Skin of body (tissue), 2 donors: Measurements from ENCODE around the gene LRIT1. TPM values are rescaled to one million over a fixed set of nuclear protein-coding genes. Genes with fewer than 3 reads are reported as not detected.
"Not testable (repeated sequence)": the region's sequence is repeated elsewhere in the genome, so short reads cannot be mapped to it uniquely, and the experiment has no call there.

Source experiments
- DNase-seq: peaks from one replicate; lab custom pipeline; 2025; lab: John Stamatoyannopoulos, UW
- total RNA-seq: library from RNA; depleted of rRNA; stranded (reverse); fragments of >200 nt; gene quantifications from one replicate; pipeline ENCODE4 v1.2.3, GENCODE V29; 2014

Gene LRIT1, protein sequence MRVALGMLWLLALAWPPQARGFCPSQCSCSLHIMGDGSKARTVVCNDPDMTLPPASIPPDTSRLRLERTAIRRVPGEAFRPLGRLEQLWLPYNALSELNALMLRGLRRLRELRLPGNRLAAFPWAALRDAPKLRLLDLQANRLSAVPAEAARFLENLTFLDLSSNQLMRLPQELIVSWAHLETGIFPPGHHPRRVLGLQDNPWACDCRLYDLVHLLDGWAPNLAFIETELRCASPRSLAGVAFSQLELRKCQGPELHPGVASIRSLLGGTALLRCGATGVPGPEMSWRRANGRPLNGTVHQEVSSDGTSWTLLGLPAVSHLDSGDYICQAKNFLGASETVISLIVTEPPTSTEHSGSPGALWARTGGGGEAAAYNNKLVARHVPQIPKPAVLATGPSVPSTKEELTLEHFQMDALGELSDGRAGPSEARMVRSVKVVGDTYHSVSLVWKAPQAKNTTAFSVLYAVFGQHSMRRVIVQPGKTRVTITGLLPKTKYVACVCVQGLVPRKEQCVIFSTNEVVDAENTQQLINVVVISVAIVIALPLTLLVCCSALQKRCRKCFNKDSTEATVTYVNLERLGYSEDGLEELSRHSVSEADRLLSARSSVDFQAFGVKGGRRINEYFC
- not detected for total RNA-seq

DNA sequence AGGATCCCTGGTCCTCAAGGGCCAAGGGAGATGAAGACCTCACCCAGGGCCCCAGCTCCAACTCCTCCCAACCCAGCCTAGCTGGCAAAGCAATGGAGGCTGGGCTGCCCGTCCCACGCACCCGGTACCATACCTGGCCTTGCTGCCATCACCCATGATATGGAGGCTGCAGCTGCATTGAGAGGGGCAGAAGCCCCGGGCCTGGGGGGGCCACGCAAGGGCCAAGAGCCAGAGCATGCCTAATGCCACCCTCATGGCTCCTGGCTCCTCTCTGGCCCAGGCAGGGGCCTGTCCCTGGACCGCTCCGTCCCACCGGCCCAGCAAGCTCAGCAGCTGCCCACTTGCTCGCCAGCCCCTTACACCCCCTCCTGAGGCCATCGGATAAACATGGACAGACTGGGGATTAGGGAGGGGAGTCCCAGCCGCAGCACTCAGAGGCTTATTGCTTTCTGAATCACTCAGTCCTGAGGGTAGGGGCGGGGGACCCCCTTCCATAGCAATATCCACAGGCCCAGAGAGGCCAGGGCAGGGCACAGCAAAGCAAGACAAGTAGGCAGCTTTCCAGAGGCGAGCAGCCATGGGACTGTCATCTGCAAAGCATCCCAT, at the start of gene LRIT1:
LRIT1 (minus strand) TSS at position 362 of the 606 bp plus-strand sequence; CDS start at position 255, 107 bp downstream.
- no peak for DNase-seq

DNA sequence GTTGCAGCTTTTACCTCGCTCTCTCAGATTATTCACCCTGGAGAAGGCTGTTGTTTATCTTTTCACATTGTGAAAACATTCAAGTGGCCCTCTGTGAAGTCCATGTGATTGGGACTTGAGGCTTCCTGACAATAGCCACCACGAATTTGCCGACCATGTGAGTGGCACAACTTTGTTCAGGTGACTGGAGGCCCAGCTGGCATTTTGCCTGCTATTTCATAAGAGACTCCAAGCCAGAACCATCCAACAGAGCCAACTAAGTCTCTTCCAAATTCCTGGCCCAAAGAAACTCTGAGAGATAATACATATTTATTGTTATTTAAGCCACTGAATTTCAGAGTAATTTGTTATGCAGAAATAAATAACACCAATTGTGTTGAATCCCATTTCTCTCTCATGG, 48.9 kb upstream of the LRIT1 start:
- no peak for DNase-seq

DNA sequence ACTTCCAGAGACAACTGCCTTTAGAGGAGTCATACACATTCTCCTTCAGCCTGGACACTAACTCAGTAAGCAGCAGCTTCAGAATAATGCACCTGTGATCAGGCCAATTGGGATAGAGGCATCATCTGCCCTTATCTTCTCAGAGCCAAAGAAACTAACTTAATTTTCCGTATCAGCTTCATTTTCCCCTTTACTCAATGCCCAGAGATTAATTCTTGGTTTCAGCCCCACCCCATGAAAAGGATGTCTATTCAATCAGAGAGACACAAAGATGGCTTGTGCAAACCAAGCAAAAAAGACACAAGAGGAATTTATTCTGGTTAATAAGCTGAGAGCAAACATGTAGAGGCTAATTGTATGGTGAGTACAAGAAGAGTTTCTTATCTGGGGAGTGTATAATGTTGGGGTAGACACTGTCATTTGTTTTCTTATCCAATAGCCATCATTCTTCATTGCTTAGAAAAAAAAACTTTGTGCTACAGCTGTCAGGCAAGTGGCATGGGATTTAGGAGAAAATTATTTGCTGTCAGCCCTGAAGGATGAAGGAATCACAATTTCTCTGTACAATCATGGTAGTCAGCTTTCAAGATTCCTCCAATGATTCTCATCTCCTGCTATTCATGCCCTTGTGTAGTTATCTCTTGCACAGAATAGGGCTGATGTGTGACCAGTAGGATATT, 48.3 kb upstream of the LRIT1 start:
- no peak for DNase-seq

DNA sequence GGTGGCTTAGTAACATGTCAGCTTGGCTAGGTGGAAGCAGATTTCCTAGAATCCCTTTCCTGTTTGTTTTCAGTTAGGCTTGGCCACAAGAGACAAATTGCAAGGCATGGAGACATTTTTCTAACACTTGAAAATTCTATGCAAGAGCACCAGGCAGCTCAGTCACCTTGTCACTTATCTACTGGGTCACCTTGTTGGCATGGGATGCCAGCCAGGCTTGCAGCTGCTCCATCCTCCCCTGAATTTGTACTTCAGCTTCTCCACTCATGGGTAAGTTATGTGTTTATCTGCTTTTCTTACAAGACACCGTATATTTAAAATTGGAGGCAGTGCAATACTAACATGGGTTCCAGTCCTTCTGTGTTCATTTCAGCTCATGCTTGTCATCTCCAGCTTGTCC, 46.8 kb upstream of the LRIT1 start:
- no peak for DNase-seq

DNA sequence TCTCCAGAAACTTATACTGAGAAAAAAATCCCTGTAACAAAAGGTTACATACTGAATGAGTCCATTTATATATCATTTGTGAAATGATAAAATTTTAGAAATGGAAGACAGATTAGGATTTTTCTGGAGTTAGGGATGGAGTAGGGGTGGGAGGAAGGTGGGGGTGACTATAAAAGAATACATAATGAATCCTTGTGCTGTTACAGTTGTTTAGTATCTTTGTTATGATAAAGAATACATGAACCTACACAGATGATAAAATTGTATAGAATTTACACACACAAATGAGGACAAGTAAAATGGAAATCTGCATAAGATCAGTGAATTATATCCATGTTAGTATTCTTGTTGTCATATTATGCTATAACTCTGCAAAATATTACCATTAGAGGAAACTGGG, 45.3 kb upstream of the LRIT1 start:
- DNase-seq: no peak

DNA sequence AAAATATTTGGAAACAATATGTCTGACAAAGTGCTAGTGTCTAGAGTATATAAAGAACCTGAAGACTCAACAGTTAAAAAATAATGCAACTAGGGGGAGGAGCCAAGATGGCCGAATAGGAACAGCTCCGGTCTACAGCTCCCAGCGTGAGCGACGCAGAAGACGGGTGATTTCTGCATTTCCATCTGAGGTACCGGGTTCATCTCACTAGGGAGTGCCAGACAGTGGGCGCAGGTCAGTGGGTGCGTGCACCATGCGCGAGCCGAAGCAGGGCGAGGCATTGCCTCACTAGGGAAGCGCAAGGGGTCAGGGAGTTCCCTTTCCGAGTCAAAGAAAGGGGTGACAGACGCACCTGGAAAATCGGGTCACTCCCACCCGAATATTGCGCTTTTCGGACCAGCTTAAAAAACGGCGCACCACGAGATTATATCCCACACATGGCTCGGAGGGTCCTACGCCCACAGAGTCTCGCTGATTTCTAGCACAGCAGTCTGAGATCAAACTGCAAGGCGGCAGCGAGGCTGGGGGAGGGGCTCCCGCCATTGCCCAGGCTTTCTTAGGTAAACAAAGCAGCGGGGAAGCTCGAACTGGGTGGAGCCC, 38.6 kb upstream of the LRIT1 start:
- not testable (repeated sequence) for DNase-seq

DNA sequence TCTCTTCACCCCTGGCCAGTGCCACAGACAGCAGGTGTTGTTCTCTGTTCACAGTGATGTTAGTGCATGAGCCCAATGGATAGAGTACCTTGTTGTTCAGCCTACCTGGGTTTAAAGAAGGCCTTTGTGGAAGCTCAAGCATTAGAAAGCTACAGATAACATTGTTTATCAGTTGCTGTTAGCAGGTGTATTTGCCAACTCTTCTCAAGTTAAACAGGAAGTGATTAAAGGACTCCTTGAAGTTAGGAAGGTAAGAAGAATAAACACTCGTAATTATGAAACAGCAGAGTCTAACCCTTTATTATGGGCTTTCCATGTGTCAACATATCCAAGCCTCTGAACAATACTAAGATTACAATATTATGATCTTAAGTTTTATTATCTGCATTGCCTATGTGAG, 29.4 kb upstream of the LRIT1 start:
- no peak for DNase-seq

DNA sequence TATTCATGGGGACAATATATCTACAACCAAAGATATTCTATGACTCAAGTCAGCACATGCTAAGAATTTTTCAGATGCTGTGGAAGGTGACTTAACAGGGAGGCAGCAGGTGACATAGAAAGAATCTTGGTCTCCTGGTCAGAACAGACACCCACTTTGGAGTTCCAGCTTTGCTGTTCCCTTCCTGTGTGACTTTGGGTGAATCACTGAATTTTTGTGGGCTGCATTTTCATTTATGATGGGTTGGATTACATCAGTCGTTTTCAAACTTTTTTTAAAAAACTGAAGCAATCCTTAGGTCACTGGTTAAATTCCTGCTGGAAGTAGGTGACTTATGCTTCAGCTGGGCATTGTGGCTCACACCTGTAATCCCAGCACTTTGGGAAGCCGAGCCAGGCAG, 28.4 kb upstream of the LRIT1 start:
- no peak for DNase-seq

DNA sequence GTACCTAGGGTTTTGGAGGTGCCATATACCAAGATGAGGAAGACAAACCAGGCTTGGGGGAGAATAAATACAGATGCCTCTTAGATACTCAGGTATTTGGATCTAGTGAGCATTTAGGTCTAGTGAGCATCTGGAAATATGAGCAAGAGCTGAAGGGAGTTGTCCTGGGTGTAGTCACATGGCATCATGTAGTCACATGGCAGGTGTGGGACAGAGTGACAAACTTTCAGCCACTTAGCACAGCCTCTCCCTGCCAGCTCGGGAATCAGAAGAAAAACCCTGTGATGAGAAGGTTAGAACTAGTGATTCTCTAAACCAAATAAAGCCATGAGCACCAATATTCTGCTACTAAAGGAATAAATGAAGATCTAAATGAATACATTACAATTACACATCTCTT, 27.8 kb upstream of the LRIT1 start:
- no peak for DNase-seq

DNA sequence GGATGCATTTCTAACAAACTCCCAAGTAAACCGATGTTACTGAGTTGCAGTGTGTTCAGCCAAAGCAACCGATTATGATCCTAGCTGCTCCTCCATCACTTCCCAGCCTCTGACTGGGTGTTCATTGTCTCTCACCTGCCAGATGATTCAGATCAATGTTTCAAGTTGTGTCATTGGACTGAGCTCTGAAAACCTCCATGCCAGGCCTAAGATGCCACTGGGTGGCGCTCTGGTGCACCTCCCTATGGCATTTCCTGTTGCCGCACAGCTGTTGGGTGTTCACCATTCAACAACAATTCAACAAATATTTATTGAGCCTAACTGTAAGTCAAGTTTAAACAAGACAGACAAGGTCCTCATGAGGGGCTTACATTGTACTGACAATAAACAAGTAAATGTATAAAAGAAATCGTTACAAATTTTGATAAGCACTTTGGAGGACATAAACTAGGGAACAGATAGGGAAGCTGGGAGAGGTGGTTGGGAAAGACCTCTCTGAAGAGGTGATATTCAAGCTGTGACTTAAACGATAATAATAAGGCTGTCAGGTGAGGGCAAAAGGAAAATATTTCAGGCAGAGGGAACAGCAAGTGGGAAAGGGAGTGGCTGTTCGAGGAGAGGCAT, 26.3 kb upstream of the LRIT1 start:
- DNase-seq: no peak

DNA sequence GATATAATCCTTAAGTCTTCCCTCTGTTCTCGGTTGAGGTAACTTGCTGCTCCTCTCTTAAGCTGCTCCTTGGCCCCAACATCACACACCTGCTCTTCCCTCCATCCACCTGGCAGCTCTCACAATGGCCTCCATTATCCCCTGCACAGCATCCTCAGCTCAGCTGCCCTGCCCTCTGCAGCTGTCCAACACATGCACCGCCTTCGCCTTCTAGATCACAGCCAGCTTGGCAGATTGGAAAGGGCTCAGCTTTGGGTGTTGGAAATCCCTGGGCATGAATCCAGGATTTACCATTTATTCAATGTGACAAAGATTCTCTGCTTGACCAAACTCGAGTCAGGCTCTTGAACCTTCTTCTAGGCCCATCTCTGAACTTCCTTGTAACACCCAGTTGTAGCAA, 24.1 kb upstream of the LRIT1 start:
- no peak for DNase-seq

DNA sequence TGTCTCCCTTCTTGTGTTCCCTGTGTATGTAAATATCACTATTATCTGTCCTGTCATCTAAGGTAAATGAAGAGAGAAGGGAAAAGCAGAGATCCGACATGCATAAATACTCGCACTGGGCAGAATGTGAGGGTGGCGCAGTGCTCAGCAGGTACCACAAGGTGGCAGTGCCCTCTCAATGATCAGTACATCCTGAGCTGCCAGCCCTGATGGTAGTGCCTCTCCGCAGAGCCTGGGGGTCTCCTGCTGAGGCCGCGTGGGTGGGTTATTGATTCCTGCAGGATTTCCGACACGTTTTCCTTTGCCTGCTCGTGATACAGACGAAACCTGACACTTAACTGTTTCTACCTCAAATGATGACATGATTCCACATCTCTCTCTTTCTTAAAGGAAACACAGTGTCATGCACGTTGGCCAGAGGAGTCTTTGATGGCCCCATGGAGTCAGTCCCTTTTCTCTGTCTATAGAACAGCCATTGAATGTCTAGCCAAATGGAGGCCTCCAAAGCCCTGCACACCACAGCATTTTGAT, 23.3 kb upstream of the LRIT1 start:
- peak; percentile 29 for DNase-seq

DNA sequence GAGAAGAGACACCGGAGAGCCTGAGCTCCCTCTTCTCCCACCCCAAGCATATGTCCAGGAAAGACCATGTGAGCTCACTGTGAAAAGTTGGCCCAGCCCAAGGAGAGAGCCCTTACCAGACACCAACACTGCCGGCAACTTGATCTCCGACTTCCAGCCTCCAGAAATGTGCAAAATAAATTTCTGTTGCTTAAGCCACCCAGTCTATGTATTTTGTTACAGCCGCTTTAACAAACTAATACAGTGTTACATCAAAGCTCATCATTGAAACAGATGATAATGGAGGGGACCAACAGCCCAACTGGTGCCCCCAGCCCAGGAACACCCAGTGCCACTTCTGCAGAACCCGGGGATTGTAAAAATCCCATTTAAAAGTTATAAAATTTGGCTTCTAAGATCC, 22.4 kb upstream of the LRIT1 start:
- no peak for DNase-seq

DNA sequence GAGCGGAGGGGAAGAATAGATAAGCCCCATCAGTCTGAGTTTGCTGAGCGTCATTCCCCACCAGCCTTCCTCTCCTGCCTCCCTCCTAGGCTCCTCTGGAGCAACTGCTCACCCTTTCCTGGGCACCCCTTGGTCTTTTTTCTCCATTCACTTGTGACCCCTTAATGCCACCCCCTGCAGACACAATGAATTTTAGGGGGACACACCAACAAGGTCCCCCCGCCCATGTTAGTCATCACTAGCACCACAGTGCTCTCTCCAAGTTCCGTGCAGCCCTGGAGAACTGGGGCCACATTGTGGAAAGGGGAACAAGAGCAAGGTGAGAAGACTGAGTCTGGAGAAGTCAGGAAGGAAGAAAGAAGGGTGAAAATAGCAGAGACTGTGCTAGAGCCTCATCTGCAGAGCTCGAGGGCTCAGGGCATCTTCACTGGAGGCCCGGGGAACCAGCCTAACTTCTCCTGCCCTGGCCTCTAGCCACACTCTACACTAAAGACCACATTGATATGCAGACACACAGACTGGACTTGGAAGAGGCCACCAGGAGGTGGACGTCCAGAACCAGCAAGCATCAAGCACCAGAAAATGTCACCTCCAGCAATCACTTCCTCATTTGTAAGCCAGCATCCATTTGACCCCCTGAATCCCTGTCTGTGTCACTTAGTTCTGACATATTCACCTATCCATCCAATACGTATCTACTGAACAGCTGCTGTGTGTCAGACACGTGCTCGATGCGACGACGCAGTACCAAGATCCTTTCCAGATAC, 21.0 kb upstream of the LRIT1 start:
- no peak for DNase-seq

DNA sequence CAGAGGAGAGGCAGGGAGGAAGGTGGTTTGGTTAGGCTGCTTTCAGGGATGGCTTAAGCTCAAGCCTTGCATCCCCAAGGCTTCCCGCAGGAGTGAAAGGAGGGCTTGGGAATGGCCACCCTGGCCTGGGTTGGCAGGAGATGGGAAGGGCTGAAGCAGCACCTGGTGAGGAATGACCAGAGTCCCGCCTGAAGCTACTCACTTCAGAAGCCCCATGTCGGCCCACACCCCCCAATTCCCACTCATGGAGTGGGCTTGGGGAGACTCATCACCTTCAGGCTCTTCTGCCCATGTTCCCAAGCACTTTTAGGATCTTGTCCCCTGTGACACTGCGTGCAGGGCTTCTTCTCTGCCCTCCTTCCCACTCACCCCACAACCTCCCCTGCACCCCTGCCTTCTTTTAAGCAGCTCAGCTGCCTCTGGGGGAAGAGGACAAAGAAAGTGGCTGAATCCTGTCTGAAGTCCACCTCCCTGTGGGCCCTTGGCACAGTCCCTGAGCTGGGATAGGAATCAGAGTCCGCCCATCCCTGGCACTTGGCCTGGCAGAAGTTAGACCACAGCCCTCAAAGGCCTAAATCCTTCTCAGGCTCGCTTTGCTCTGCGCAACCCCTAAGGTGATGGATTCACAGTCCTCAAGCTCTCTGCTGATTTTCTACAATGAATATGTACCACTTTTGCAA, 20.0 kb upstream of the LRIT1 start:
- no peak for DNase-seq

DNA sequence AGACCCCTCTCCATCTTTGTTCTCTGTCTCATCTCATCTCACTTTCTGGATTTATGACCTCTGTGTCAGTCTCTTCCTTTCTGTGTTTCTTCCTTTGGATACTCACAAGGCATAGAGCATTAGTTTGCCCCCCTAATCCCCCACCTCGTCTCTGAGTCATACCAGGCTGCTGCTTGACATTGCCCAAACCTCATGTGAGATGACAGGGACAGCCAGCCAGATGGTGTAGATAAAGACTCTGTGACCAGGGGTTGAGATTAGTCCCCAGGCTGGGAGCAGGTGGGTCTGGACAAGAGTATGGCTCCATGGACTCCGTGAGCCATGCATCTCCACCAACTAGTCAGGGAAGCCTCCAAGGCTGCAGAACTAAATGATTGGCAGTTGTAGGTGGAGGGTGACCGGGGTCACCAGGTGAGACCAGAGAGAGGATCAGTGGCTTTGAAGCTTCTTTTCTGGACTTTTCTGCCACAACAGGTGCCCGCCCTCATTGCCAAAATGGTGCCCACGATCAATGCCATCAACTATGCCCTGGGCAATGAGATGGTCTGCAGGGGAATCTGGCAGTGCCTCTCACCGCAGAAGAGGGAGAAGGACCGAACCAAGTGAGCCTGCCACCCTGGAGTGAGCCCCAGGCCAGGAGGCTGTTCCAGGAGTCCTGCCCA, 16.8 kb upstream of the LRIT1 start:
- DNase-seq: no peak

DNA sequence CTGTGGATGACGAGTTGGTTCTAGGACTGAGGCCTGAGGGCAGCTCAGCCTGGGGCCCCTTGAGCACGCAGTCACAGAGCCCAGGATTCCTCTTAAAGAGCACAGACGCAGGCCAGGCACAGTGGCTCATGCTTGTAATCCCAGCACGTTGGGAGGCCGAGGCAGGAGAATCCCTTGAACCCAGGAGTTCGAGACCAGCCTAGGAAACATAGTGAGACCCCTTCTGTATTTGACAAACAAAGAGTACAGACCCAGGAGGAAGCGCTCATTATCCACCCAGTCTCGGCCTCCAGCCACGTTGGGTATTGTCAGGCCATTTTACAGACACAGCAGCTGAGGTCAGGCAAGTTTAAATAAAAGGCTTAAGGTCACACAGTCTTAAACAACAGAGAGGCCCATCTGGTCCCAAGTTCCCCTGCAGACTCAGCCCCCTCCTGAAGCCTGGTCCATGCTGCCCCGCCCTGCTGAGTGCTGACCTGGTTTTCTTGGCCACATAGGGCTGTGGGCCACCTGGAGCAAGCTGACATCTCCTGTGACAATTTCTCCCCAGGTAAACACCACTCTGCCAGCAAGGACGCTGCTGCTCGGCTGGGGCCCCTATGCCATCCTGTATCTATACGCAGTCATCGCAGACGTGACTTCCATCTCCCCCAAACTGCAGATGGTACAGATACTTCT, 16.1 kb upstream of the LRIT1 start:
- no peak for DNase-seq

DNA sequence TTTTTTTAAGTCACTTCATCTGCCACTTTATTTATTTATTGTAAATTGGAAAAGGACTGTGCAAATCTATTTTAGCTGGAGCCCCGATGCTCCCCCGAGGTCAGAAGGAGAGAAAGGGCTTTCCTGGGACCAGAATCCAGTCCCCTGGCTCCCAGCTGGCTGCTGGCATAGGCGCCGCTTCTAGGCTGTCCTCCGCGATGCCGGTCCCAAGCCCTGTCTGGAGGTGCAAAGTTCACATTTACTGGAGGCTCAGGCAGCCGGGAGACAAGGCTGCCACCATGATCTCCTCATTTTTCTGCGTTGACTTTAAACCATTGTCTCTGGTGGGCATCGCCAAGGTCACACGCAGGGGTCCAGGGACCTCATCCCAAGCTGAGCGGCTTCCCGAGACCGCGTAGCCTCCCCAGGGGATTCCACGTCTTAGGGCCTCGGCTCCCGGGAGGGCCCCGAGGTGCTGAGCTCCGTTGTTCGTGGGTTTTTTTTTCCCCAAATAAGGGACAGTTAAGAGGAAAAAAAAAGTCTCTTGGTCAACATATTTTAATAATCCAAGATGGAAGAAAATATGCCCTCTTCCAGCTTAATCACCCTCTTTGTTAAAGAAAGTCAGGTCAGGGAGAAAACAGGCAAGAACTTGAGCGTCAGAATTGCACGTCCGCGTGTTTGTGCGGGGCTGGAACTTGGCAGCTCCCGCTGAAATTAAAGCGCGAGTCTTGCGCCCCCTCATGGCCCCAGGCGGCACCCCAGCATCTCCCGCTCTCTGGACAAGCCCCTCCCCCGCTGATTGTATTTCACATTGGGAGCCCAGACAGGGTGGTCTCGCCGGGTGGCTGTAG, 15.4 kb upstream of the LRIT1 start:
- DNase-seq: peak; percentile 2
